GM21447 (cell line): Measurements from ENCODE around the gene STK39.
"Not testable (repeated sequence)": the region's sequence is repeated elsewhere in the genome, so short reads cannot be mapped to it uniquely, and the experiment has no call there.

ENCODE experiments used
- ATAC-seq: cut with Tn5 transposase; IDR thresholded peaks from one replicate; pipeline ENCODE4 v1.9.1; 2021; ENCODE audit not compliant: unreplicated experiment

STK39 gene

GRCh38 chr2:168247341-168248261 is at the start of gene STK39:
STK39 (minus strand) TSS chr2:168247595; CDS start chr2:168247435, 160 bp downstream.
- peak; percentile 75 for ATAC-seq

DNA sequence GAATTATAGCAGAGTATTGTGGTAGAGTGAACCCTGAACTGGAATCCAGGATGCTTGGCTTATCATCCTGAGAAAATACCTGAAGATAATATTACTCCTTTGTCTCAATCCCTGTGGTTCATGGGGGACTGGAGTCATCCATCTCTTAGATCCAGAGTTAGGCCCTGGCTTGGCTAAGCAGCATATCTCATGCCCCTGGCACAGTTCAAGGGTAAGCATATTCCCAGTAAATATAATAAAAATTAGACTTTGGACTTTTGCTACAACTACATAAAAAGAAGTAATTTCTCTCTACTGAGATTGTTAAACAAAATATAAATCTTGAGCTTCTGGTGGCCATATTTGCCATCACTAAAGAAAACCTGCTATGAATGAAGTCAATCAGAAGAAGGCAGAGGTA is 47.7 kb upstream of the STK39 start:
- no peak for ATAC-seq

DNA sequence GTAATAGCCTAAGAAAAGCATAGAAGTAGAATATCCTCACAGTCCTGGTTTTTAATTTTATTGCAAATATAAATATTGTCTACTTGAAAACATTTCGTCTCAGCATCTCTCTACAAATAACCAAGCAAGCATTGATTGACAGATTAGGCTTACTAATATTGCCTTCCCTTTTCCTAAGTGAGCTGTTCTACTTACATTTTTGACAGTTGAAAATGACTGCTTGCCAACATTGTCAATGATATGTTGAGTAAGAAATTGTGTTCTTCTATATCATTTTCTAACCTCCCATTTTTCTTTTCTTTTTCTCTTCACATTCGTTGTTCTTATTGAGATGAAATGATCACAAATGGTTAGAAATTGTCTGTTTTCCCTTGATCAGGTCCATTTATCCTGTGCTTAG is 47.0 kb upstream of the STK39 start:
- no peak for ATAC-seq

GRCh38 chr2:168293766-168294165 is 46.4 kb upstream of the STK39 start:
- ATAC-seq = no peak

DNA sequence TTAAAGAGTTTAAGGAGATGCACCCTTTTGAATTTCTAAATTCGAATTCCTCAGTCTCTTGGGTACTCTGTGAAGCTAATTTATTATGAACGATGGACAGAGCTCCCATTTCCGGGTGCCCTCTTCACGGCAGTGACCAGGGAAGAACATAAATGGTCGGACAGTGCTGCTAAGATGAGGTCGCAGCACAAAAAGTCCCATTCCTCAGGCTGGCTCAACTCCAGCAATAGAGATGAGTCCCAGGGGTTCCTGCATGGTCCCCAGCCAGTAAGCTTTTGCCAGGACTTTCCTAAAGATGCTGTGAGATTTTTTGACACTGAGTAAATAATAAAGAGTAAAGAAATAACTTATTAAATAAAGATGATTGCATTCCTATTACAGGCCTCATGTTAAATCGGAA is 43.0 kb upstream of the STK39 start:
- ATAC-seq = no peak

- ATAC-seq = no peak
Measured at GRCh38 chr2:168289880-168290279, 42.5 kb upstream of the STK39 start.

DNA sequence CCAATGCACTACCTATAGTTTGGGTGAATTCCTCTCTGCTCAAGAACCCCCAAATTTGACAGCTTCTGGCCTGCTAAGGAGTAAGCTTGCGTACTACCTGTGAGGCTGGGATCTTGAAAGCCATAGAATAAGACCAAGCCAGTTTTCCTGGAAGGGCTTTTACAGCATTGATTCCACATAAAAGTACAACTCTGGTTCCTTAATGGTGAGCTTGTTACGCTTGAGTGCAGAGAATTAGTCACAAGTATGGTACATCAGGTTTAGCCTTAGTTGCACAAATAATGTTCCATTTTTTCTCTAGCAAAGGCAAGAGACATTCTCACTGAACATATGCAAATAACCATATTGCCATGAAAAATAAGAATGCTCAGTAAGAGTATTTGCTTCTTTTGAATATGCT is 39.1 kb upstream of the STK39 start:
- ATAC-seq = no peak

DNA sequence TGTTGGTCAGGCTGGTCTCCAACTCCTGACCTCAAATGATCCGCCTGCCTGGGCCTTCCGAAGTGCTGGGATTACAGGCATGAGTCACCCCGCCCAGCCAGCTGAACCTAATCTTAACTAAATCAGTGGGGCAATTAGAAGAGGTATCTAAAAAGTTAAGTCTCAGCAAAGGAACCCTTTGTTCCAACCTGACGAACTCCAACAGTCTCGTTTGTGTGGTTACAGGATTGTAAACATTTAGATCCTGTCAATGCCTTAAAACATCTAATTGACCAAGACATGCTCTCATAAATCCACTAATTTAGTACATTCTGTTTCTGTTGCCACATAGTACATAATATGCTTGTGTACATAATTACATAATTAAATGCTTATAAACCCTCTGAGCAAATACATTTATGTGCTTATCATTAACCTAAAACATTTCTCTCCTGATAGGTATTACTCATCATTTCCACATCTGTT is 31.1 kb upstream of the STK39 start:
- ATAC-seq = no peak

DNA sequence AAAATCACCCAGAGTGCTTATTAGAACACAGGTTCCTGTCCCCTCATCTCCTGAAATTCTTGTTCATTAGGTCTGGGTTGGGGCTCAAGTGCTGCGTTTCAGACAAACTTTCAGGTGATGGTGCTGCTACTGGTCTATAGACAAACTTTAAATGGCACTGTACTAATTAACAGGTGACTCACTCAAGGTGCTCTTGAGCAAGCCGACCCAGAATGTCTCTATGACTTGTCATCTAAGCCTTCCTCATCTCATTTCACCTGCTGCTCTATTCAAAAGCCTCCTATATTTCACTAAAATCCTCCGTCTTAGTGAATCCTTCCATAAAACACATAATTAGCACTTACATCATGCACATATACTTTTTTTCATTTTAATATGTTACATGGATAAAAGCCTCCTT is 29.9 kb upstream of the STK39 start:
- no peak for ATAC-seq

- ATAC-seq = no peak
Measured at GRCh38 chr2:168272225-168272624, 24.8 kb upstream of the STK39 start.

DNA sequence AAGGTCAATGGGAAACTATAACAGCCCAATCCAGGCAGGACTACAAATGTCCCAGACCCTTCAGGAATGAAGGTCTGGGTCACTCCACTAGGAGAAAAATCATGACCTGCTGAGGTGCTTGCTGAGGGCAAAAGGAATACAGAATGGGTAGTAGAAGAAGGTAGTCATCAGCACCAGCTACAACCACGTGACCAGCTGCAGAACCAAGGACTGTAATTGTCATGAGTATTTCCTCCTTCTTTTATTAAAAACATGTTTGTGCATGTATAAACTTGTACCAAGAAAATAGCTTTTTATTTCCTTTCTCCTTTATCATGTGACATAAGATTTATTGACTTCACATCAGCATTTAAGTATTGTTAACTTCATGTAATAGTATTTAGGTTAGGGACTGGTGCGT is 15.5 kb upstream of the STK39 start:
- not testable (repeated sequence) for ATAC-seq

- no peak for ATAC-seq
Measured at GRCh38 chr2:168256448-168256847, 9.1 kb upstream of the STK39 start.

- ATAC-seq = no peak
Measured at GRCh38 chr2:168255866-168256265, 8.5 kb upstream of the STK39 start.

DNA sequence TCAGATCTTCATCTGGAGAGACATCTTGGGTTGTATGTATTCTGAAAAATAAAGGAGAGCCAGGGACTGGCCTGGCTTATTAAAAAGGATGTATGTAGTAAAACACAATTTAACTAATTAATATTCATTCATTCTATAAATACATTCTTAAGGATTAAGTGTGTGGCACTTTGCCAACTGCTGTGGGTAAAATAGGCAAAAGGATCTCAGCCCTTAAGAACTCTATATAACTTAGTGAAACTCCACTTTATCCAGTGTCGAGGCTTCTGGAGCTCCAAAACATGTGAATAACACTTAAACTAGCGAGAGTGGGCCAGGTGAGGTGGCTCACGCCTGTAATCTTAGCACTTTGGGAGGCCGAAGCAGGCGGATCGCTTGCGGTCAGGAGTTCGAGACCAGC is 7.7 kb upstream of the STK39 start:
- ATAC-seq = no peak

GRCh38 chr2:168254158-168254935 is 7.0 kb upstream of the STK39 start:
- ATAC-seq = no peak

DNA sequence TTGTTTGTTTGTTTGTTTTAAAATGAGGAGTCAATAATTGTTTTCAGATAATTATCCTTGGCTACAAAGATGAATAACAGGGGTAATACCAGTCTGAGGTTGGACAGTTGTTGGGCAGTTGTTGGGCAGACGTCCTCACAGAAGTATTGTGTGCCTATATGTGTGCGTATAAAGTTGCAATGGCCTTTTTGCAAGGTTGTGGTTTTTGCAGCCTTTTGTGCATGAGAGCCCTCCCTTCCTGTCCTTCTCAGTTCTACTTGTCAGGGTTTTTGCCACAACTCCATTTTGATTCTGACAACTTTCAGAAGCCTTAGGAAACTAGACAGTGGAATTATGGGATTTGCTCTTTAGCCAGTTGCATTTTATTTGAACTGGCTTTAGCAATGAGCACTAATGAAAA is 6.0 kb upstream of the STK39 start:
- ATAC-seq = no peak

- ATAC-seq = no peak
Measured at GRCh38 chr2:168252976-168253375, 5.6 kb upstream of the STK39 start.

DNA sequence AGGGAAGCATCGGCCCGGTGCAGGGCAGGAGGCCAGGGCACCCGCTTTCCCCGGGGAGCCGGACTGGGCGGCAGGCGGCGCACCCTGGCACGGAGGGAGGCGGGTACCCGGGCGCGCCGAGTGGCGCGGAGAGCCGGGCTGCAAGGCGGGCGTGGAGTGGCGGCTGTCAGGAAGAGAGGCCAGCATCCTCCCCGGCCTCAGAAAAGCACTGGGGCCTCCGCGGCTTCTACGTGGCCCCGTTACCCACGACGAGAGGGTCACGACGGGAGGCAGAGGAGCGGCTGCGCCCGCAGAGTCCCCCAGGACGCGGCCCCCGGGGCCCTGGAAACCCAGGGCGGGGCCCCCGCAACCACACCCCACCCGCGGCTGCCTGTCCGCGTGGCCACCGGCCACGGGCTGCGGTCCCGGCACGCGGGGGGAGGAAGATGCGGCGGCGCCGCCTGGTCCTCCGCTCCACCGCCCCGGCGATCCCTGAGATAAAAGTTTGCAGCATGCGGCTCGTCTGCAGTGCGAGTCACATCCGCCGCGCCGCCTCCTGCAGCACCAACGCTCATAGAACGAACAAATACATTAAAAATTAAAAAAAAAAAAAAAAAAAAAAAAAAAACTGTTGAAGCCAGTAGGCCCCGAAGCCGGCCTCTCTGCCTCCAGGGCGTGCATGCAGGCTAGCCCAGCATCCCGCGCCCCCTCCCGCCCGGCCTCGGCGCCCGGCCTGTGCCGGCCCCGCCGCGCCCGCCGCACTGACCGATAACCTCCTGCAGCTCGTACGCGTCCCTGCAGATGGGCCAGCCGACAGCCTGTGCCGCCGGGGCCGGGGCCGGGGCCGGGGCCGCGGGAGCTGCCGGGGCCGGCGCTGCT is 683 bp downstream of the STK39 start:
- ATAC-seq = peak; percentile 55

DNA sequence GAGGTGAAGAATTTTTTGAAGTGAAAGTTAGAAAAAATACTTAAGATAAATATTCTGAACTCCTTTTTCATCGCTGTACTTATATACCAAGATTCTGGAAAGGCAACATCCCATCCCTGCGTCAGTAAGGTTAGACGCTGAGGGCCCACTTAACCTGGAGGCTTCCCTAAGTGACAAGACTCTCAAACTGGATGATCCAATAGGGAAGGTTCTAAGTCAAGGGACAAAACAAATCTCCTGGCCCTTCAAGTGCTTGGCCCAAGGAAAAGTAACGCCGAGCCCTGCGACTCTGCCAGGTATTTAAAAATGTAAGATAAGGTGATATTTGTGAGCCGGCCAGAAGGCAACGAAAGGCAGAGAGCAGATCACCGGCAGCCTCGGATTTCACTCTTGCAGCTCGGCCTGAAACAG is 1.3 kb downstream of the STK39 start:
- ATAC-seq = no peak

GRCh38 chr2:168245074-168245825 is 2.1 kb downstream of the STK39 start:
- no peak for ATAC-seq
